Left hindlimb (tissue), 1 donor: Measurements from ENCODE around the gene BMP7.

ENCODE experiments used
- DNase-seq: peaks from one replicate; pipeline ENCODE4 v3.0.0-alpha.2; 2018

Gene BMP7

GRCh38 chr20:57141492-57141891 is 124.9 kb downstream of the BMP7 start:
- DNase-seq, result no peak

GRCh38 chr20:57140416-57140965 is 126.0 kb downstream of the BMP7 start:
- no peak for DNase-seq

- DNase-seq, result no peak
Observed at GRCh38 chr20:57139342-57140093, 126.9 kb downstream of the BMP7 start.

GRCh38 chr20:57138198-57138995 is 128.0 kb downstream of the BMP7 start:
- no peak for DNase-seq

- no peak for DNase-seq
Observed at GRCh38 chr20:57137676-57138075, 128.8 kb downstream of the BMP7 start.

GRCh38 chr20:57136734-57137133 is 129.7 kb downstream of the BMP7 start:
- no peak for DNase-seq

- DNase-seq, result no peak
Observed at GRCh38 chr20:57135875-57136274, 130.6 kb downstream of the BMP7 start.

GRCh38 chr20:57134804-57135203 is 131.6 kb downstream of the BMP7 start:
- no peak for DNase-seq

GRCh38 chr20:57133926-57134650 is 132.4 kb downstream of the BMP7 start:
- DNase-seq, result no peak

GRCh38 chr20:57131601-57132391 is 134.6 kb downstream of the BMP7 start:
- DNase-seq, result no peak

- no peak for DNase-seq
Observed at GRCh38 chr20:57131077-57131476, 135.4 kb downstream of the BMP7 start.

- no peak for DNase-seq
Observed at GRCh38 chr20:57130160-57130772, 136.2 kb downstream of the BMP7 start.

- DNase-seq, result no peak
Observed at GRCh38 chr20:57129303-57129702, 137.1 kb downstream of the BMP7 start.

- DNase-seq, result no peak
Observed at GRCh38 chr20:57128044-57128757, 138.2 kb downstream of the BMP7 start.

GRCh38 chr20:57126481-57127092 is 139.9 kb downstream of the BMP7 start:
- no peak for DNase-seq

GRCh38 chr20:57124800-57125517 is 141.5 kb downstream of the BMP7 start:
- DNase-seq, result no peak

GRCh38 chr20:57124366-57124765 is 142.1 kb downstream of the BMP7 start:
- no peak for DNase-seq

GRCh38 chr20:57123504-57123903 is 142.9 kb downstream of the BMP7 start:
- DNase-seq, result no peak

GRCh38 chr20:57122536-57123489 is 143.6 kb downstream of the BMP7 start:
- no peak for DNase-seq
